Stimulated activated CD4-positive, alpha-beta T cell treated with anti-CD3 and anti-CD28 coated beads, Interleukin-15, amount 100 ng/mL, for 1 hour (primary cell): ENCODE results near the gene ERLEC1.
"Not testable (repeated sequence)": the region's sequence is repeated elsewhere in the genome, so short reads cannot be mapped to it uniquely, and the experiment has no call there.

Source experiments
- DNase-seq, 2 donors: peaks; one replicate each; pipeline ENCODE4 v3.0.0-alpha.2; 2020; ENCODE audit warnings: low read depth in 1 of 2, low spot score in 1 of 2

Gene ERLEC1

DNA sequence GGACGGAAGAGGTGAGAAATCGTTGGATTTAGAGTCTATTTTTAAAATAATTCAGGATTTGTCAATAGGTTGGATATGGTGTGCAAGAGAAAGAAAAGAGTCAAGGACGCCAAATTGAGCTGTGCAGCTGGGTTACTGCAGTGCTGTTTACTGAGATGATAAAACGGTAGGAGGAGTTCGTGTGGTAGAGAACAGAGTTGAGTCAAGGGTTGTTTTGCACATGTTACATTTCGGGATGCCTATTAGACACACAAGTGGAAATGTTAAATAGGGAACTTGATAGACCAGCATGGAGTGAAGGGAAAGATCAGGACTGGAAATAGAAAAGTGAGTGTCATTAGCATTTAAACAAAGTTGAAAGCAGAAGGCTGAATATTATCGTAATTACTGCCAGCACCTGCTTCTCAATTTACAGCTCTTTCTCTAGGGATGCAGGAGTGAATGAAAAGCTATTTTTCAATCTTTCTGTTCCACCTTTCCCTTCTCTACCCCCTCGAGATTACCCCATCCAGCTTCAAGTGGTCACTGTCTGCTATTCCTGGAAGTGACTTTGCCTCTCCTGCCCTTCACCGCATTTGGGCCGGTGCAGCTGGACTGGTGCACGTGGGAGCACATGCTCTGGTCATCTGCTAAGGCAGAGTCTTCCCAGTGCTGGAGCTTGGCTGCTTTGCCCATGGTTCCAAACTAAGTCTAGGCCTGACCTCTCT is 42.6 kb downstream of the ERLEC1 start:
- DNase-seq, result no peak

DNA sequence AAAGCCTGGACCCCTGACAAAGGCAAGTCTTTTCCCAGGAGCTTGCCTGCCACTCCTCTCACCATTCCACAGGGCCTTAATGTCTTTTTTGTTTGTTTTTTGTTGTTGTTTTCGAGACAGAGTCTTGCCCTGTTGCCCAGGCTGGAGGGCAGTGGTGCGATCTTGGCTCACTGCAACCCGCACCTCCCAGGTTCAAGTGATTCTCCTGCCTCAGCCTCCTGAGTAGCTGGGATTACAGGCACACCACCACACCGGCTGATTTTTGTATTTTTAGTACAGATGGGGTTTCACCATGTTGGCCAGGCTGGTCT is 43.1 kb downstream of the ERLEC1 start:
- not testable (repeated sequence) for DNase-seq

DNA sequence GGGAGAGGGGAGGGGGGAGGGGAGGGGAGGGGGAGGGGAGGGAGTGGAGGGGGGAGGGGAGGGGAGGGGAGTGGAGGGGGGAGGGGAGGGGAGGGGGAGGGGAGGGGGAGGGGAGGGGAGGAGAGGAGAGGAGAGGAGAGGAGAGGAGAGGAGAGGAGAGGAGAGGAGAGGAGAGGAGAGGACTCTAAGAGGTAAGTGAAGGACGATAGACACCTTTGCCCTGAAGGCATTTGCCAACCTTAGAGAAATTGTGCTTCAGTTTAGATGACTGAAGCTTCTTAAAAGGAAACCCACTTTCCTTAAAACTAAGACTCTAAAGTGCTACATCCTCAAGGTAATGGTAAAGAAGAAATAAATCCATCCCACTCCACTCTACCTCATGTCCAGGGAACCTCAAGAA is 53.7 kb downstream of the ERLEC1 start:
- no peak for DNase-seq

DNA sequence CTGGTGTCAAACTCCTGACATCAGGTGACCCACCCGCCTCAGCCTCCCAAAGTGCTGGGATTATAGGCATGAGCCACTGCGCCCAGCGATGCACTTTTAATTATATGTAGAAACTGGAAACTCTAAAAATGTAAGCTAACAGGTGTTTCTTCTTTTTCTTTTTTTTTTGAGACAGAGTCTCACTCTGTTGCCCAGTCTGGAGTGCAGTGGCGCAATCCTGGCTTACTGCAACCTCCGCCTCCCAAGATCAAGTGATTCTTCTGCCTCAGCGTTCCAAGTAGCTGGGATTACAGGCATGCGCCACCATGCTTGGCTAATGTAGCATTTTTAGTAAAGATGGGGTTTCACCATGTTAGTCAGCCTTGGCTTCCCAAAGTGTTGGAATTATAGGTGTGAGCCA is 54.8 kb downstream of the ERLEC1 start:
- DNase-seq, result not testable (repeated sequence)

DNA sequence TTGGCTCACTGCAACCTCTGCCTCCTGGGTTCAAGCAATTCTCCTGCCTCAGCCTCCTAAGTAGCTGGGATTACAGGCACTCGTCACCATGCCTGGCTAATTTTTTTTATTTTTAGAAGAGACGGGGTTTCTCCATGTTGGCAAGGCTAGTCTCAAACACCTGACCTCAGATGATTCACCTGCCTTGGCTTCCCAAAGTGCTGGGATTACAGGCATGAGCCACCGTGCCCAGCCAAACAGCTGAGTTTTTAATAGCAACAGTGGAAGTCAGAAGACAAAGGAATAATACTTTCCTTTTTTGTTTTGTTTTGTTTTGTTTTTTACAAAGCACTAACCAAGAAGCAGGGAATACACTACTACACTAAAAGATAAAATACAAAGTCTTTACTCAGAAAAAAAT is 56.0 kb downstream of the ERLEC1 start:
- no peak for DNase-seq

DNA sequence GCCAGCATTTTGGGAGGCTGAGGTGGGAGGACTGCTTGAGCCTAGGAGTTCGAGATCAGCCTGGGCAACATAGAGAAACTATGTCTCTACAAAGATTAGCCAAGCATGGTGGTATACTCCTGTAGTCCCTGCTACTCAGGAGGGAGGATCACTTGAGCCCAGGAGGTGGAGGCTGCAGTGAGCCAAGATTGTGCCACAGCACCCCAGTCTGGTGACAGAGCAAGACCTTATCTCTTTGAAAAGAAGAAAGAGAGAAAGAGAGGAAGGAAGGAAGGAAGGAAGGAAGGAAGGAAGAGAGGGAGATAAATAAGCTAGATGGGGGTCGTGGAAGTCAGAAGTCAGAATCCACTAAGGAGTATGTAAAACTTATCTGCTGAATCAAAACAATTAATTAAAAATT is 56.8 kb downstream of the ERLEC1 start:
- DNase-seq, result no peak

DNA sequence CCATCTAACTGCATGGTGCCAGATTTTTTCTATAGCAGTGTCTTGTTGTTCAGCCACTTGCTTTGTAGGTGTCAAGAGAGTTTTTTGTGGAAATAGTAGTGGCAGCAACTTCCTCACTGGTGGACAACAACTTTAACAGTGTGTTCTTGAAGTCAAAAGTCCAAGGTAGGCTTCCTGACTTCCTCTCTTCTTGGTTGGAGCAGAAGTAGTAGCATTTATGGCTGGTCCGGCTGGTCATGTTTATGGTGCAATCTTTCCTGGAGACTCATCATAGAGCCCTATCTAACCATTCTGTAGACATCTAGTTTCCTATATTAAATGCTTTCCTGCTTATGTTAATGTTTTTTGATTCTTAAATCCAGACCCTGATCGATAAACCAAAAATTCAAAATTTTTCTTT is 61.2 kb downstream of the ERLEC1 start:
- DNase-seq, result no peak

DNA sequence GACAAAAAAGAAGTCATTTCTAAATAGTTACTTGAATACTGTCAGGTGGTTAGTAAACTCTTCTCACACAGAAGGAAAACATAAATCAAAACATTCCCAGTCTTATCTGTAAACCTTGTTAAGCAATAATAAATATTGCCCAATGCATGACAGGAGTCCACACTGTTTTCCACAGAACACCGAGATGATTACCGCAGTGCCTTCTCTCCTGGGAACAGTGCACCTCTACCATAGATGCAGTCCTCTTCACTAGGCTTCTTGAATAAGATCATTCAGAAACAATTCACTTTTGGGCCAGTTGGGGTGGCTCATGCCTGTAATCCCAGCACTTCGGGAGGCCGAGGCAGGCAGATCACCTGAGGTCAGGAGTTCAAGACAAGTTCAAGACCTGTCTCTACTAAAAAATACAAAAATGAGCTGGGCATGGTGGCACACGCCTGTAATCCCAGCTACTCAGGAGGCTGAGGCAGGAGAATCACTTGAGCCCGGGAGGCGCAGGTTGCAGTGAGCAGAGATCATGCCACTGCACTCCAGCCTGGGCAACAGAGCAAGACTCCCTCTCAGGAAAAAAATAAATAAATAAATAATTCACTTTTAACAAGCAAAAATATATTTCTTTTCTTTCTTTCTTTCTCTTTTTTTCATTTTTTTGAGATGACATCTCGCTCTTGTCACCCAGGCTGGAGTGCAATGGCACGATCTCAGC is 64.4 kb downstream of the ERLEC1 start:
- DNase-seq, result not testable (repeated sequence)

DNA sequence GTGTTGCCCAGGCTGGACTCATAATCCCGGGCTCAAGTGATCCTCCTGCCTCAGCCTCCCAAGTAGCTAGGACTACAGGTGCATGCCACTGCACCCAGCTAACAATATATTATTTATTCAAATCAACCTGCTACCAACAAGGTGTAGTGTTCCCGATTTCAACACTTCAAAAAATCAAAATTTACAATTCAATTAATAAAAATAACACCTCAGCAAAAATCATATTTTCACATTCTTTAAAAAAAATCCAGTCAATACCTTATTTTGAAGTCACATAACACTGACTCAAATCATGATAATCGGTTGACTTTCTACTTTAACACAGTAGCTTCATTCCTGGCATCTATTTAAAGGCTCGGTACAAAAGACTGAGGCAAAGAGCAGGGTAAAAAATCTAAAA is 65.7 kb downstream of the ERLEC1 start:
- DNase-seq, result no peak

DNA sequence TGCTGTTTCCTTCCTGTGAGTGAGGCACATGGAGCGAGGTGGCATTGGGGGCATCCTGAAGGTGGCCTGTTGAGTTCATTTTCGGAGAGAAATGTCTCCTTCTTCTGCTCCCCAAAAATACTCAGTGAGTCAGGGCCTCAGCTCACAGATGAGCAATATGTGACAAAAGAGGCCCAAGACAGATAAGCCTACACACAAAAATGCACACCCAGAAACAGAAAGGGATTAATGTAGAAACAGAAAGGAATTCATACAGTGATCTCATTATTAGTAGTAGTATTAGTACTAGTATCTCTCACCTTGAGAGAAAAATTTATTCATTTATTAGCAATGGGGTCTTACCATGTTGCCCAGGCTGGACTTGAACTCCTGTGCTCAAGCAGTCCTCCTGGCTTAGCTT is 67.8 kb downstream of the ERLEC1 start:
- no peak for DNase-seq

DNA sequence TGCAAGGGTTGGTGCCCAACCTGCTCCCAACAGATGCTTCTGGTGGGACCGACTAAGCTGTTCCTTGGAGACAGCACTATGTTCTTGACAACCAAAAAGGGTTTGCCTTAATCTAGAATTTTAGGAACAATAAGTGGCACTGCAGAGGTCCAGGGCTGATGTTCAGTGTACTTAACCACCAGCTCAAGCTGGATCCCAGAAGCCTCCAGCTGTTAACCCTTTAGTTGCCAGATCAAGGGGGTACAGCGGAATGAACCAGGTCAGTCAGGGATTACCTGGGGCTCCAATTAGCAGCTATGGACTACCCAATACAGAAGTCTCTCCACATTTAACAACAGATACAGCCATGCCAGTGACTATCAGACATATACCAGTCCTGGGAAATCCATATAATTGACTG is 69.4 kb downstream of the ERLEC1 start:
- no peak for DNase-seq

DNA sequence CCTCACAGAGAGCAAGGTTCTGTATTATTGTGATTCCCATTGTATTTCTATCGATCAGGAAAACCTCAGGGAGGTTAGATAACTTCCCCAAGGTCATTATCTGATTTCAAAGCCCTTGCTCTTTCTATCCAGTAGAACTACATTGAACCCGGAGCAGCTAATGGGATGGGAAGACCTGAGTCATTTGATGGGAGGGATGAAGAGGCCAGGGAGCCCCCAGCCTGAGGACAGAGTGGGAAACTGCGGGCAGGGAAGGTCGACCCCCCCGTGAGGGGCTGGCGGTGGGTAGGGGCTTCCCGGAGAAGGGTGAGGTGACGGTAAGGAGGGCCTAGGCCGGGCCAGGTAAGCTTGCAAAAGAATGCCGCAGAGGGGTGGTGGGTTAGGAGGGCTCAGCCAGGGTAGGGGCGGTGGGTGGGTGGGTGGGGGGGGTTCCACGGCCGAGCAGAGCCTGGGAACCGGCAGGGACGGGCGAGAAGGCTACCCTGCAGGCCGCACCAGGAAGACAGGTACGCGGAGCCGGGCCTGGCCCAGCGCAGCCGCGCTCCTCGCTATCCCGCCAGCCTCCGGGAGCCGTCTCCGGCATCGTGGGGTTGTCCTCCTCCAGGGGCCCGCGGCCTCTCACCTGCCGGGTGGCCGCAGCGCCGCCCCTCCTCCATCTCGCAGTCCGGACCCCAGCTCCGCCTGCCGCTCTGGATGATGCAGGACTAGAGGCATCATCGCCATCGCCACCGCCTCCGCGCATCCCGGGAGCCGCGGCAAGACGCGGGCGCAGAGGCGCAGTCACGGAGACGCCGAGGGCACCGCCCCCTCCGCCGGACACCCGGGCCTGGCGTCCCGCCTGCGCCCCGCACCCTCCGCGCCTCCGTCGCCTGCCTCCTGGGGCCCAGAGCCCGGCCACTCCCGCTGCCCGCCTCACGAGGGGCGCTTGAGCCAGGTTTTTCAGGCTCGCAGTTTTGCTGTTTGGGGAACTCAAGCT is 72.7 kb downstream of the ERLEC1 start, which contains the start of gene GPR75:
GPR75 (minus strand) TSS at position 762 of the 976 bp plus-strand sequence. CDS start 5,211 bp downstream, outside the sequence.
- DNase-seq, result no peak

DNA sequence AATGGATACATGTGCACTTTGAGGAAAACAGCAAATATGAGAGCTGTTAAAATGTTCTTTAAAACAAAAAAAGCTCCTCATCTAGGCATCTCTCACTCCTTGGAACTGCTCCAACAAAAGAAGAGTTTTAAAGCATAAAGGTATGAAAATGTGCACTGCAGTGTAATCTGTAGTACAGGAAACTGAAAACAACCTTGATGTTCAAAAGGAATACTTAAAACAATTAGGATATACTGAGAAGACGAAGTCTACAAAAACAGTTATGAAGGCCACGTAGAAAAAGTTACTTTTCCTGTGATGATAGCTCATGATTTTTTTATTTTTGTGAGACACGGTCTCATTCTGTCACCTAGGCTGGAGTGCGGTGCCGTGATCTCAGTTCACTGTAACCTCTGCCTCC is 75.0 kb downstream of the ERLEC1 start:
- no peak for DNase-seq

DNA sequence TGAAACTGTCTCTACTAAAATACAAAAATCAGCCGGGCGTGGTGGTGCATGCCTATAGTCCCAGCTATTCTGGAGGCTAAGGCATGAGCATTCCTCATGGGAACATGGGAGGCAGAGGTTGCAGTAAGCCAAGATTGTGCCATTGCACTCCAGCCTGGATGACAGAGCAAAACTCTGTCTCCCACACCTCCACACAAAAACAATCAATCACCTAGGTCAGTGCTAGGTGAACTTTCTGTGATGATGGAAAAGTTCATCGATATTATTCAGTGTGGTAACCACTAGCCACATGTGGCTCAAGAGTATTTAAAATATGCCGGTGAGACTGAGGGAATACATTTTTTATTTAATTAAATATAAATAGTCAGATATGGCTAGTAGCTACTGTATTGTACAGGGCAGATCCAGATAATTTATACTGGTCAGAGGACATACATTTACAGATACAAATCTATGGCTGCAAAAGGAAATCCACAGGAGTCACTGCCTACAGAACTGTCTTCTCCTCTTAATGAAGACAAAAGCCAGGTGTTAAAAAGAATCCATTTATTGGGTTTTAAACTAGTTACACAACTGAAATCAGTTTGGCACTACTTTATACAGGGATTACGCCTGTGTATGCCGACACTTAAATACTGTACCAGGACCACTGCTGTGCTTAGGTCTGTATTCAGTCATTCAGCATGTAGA is 76.8 kb downstream of the ERLEC1 start:
- no peak for DNase-seq

DNA sequence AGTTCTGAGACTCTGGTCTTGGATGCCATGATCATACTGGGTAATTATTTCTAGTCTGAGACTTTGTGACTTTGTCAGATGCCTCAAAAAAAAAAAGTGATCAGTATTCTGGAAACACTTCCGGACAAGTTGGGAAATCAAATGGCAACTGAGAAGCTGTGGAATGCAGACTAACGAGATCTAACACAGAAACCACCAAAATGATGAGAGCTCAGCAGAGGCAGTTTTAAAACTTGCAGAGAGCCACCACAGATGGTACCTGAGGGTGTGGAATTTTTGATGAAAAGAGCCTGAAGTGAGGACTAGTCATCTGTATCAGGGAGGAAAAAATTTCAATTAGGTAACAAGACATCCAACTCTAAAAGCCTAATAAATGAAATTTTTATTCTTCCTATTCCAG is 78.4 kb downstream of the ERLEC1 start:
- no peak for DNase-seq

DNA sequence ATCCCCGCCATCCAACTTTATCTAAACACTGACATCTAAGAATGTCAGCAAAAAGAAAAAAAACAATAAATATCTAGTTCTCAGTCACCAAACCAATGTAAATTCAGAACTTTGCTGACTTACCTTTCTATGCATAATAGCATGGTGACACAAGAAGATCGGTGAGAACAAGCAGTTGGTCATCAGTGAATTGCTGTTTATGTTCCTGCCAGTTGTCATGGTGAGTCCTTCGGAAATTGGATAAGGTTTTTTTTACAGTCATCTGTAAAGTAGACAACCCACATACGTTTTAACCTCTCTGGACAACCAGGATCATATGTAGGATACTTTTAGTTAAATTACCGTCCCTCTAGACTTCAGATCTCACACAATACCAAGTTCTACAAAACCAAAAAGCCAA is 79.1 kb downstream of the ERLEC1 start:
- no peak for DNase-seq

DNA sequence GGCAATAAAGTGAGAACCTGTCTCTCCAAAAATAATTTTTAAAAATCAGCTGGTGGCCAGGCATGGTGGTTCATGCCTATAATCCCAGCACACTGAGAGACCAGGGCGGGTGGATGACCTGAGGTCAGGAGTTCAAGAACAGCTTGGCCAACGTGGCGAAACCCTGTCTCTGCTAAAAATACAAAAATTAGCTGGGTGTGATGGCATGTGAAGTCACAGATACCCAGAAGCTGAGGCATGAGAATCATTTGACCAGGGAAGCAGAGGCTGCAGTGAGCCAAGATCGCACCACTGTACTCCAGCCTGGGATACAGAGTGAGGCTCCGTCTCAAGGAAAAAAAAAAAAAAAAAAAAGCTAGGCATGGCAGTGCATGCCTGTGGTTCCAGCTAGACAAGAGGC is 80.3 kb downstream of the ERLEC1 start:
- DNase-seq, result no peak

DNA sequence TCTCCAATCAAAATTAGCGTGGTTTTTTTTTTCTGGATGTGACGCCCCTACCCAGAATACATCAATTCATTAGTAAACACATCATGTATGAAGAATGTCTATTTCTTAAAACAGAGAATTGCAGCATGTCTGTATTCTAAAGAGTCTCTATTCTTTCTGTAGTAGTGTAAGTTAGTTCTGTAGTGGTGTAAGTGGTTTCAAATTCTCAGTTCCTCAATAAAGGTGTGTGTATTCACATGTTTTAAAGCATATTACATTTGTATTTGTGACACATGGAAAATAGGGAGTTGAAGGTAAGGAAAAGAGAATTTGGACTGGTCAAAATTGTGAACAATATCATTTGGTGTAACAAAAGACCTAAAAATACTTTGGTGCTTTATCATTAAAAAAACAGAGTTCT is 80.9 kb downstream of the ERLEC1 start:
- no peak for DNase-seq
